GM18861 (cell line): Measurements from ENCODE around the gene TMEM151B.
A peak's percentile ranks its signal among the peaks of the same experiment; 100 is the strongest.
"Not testable (repeated sequence)": the region's sequence is repeated elsewhere in the genome, so short reads cannot be mapped to it uniquely, and the experiment has no call there.

Source experiments
- ATAC-seq: cut with Tn5 transposase; IDR thresholded peaks from one replicate; pipeline ENCODE4 v1.9.1; 2021; ENCODE audit not compliant: unreplicated experiment

TMEM151B gene

GRCh38 chr6:44269921-44270525 lies at the start of gene TMEM151B:
TSS of gene TMEM151B (plus strand) at chr6:44270450. CDS start at chr6:44270743, 293 bp downstream.
- ATAC-seq = no peak

- ATAC-seq = no peak
Observed at GRCh38 chr6:44220913-44221290, 49.3 kb upstream of the TMEM151B start.

DNA sequence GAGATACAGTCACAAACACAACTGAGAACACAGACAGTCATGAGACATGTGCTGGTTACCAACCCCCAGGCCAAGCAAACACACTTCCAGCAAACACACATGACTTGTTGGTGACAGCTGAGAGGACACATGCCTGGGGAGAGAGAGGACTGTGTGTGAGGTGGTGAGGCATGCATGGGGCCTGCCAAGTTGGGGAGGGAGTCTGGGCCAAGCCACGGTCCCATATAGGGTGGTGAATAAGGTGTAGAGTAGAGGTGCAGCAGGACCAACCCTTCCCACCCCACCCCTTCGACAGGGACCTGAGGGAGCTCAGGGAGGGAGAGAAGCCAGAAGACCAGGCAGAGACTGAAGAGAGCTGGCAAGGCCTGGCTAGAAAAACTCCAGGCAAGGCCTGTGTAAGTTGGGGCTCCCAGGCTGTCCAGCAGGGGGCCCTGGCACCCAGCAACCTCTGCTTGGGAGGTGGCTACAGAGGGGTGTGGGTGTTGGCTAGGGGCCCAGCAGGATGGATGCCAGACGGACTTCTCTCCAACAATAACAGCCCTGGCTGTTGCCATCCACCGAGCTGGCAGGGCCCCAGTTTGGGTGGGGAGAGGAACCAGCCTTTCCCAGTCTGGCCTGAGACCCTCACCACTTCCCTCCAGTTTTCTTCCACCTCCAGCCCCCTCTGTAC lies 48.8 kb upstream of the TMEM151B start:
- peak; percentile 49 for ATAC-seq

DNA sequence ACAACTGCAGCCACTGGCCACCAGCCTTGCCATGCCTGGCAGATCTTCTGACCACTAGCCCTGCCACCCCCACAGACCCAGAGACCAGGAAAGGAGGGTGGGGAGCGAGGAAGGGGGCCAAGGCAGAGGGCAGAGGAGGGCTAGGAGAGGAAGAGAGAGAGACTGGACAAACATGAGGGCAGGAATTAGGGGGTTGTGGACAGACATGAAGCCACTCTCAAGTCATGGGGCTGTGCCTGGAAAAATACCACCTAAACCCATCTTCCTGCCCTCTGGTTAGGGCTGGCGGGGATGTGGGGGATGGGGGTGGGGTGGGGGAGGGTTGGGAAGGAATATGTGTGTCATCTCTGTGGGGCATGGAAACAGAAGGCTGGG lies 48.3 kb upstream of the TMEM151B start:
- ATAC-seq = no peak

DNA sequence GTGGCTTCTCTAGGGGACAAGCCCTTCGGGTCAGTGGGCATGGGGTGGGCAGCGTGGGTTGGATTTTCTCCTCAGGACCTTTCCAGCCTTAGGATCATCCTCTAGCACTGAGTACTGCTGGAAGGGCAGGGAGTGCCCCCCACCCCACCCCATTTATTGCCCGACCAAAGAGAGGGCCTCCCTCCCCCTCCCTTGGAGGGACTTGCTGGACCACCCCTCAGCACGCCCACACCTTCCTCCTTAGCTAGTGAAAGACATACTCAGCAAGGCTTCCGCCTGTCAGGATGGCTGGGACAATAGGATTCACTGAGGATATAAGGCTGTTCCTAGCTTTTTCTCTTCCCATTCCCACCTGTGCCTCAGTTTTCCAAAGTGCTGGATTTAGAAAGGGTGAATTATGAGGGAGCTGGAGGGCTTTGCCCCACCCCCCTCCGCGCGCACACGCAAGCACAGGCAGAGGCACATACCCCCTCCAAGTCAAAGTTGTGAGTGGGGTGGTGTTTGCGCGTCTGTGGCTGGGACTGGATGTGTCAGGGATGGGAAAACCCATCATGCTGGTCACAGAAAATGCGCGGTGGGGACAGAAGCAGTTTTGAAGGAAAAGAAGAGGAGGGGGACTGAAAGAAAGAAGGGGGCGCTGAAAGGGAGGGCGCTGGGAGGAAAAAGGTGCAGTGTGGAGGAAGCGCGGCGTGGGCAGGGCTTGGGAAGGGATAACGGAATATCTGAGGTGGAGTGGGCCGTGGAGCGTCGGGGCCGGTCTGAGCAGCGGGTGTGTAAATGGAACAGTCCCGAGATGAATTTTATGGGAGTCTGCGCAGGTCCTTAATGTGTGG lies 47.5 kb upstream of the TMEM151B start:
- no peak for ATAC-seq

GRCh38 chr6:44223319-44224028 lies 46.8 kb upstream of the TMEM151B start, which contains the start of gene SLC29A1:
TSS of gene SLC29A1 (plus strand) at chr6:44223595. CDS start at chr6:44227314, 3,719 bp downstream.
- no peak for ATAC-seq

DNA sequence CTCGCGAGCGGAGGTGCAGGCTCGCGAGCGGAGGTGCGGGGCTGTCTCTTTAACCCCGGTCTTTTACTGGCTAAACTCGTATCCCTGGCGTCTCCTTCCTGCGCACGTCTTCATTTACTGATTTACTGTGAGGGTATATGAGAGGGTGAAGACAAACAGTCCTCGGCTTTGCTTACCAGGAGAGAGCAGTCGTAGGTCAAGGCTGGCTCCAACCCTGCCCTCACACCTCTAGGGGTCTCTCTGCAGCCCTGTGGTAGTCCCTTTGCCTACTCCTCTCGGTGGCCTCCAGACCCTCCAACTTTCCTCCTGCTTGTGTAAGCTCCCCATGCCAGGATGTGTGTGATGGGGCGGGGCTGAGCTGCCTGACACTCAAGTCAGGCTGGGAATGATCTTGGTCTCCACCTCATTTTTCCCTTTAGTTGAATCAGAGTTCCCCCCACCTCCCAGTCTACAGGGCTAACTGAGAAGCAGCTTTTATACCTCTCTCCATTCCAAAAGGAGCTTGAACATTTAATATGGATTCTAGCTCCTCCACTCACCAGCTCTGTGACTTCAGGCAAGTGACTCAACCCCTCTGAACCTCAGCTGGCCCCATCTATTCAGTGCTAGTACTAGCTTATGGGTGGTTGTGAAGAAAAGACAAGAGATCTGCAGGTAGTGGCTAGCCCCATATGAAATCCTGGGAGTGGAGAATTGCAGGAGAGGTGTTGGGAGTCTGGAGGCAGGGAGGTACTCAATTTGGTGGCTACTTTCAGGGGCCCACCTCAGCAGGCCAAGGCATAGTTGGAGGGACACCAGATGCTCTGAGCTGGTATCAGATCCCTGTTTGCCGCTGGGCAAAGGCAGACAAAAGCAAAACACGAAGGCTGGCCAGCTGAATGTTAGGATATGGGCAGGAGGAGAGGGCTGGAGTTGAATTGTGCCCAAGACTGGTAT lies 46.0 kb upstream of the TMEM151B start:
- no peak for ATAC-seq

DNA sequence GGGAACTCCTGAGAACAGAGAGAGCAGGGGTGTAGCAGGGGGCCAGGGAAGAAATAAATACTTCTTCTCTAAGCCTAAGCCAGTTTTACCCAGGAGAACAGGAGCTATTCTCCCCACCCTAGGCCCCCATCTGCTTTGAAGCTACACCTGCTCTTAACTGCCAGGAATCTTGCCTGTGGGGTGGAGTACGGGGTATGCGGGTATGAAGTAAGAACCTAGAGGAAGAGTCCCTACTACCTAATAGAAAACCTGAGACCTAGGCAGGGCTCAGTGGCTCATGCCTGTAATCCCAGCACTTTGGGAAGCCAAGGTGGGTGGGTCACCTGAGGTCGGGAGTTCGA lies 45.3 kb upstream of the TMEM151B start:
- ATAC-seq = no peak

- no peak for ATAC-seq
Observed at GRCh38 chr6:44225579-44226325, 44.5 kb upstream of the TMEM151B start.

- no peak for ATAC-seq
Observed at GRCh38 chr6:44226368-44227147, 43.7 kb upstream of the TMEM151B start.

DNA sequence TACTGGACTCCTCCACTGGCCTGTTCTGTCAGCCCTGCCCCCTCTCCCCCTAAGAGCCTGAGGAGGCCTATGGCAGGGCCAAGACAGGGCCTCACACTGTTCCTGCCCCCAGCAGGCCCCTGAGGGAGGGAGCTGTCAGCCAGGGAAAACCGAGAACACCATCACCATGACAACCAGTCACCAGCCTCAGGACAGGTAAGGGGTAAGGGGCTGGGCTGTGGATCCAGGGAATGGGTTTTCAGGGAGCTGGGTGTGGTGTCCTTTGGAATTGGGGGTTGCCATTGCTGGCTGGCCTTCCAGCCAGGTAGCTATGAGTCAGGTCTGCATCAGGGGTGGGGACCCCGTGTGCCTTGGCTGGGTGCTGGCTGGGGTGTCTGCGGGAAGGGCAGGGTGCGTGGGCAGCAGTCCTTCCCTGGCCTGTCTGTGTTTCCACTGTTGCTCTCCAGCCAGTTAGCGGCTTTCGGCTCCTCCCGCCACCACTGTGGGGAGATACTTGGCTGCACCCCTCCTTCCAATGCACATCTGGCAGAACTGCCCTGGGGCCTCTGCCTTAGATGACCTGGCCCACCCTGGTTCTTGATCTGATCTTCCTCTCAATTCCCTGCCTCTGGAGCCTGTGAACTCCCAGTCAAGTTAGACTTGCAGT lies 43.0 kb upstream of the TMEM151B start:
- ATAC-seq = no peak

- ATAC-seq = no peak
Observed at GRCh38 chr6:44228031-44228430, 42.2 kb upstream of the TMEM151B start.

- ATAC-seq = no peak
Observed at GRCh38 chr6:44228433-44228832, 41.8 kb upstream of the TMEM151B start.

GRCh38 chr6:44228836-44229235 lies 41.4 kb upstream of the TMEM151B start:
- ATAC-seq = no peak

DNA sequence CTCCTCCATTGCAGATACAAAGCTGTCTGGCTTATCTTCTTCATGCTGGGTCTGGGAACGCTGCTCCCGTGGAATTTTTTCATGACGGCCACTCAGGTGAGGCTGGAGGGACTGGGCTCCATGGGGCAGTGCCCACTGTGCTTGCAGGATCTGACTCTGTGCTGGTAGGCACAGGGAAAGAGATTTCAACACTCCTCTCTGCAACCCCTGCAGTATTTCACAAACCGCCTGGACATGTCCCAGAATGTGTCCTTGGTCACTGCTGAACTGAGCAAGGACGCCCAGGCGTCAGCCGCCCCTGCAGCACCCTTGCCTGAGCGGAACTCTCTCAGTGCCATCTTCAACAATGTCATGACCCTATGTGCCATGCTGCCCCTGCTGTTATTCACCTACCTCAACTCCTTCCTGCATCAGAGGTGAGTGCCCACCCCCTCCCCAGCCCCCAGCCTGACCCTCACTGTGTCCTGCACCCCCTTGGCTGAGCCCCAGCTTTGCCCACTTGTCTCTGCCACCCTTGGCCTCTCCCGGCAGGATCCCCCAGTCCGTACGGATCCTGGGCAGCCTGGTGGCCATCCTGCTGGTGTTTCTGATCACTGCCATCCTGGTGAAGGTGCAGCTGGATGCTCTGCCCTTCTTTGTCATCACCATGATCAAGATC lies 40.7 kb upstream of the TMEM151B start:
- ATAC-seq = no peak

- no peak for ATAC-seq
Observed at GRCh38 chr6:44230034-44230675, 40.1 kb upstream of the TMEM151B start.

GRCh38 chr6:44231426-44231825 lies 38.8 kb upstream of the TMEM151B start:
- not testable (repeated sequence) for ATAC-seq
